ENCODE measurements around the gene AKAP1.

The AKAP1 gene

GRCh38 chr17:57132663-57133062 is 47.6 kb downstream of the AKAP1 start:
- DNase-seq: no peak

- DNase-seq: no peak
Measured at GRCh38 chr17:57133486-57133885, 48.4 kb downstream of the AKAP1 start.

- DNase-seq: no peak
Measured at GRCh38 chr17:57135026-57135788, 50.2 kb downstream of the AKAP1 start.

DNA sequence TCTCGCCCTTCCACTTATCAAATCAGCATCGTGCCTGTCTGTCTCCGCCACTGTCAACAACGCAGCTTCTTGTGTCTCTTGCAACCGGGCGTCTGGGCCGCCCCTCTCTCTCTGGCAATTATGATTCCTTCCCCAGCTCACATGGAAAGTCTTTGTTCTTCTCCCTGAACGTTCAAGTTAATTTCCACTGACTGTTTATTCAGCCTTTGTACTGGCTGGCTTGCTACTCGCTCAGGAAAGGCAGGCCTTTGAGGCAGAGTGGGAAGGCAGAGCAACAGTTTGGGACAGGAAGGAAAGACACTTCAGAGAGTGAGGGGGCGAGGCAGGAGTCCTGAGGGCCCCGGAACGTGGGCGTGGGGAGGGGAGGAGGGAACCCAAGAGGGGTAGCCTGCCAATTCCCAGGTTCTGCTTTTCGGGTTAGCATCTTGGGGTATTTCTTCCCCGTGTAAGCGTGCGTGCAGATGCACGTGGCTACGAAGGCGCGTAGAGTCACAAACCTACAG is 50.8 kb downstream of the AKAP1 start:
- peak in 1 of 2 experiments; percentile 31 for DNase-seq

DNA sequence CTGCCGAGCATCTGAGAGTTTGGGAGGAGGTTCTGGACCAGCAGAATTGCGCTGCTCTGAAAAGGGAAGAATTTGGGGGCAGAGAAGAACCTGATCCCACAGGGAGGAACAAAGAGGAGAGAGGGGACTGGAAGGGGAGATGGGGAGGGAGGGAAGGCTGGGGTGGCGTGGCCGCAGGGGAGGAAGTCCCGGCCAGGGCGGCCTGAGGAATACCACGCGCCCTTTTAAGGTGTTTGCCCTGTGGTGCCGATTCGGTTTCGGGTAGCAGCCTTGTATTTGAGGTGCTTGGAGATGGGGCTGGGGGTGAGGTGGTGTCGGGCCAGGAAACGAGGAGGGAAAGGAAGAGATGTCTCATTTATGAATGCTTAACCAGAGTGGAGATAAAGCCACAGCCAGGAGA is 51.3 kb downstream of the AKAP1 start:
- DNase-seq: no peak

- no peak for DNase-seq
Measured at GRCh38 chr17:57138030-57138911, 53.2 kb downstream of the AKAP1 start.

DNA sequence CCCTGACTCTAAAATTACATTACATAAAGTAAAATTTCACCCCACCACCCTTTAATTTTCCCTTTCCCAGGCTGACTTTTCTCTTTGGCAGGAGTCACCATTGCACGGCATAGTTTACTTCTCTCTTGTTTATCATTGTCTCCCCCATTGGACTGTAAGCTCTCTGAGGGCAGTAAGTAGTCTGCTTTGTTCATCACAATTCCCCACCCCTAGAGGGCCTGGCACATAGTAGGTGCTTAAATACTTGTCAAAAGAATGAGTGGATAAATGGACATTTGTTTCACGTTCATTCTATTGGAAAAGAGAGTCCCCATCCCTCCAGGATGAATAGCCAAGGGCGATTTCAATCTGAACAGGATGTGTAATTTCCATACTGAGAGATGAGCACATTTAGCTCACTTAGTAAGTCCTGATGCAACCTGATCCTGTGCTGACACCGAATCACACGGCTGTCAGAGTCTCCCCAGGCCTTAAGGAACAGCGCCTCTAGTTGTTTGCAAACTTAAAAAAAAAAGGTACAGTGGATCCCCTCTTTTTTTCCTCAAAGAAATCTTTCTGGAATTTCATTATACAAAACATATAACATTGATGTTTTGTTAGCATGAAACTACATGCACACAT is 54.0 kb downstream of the AKAP1 start:
- DNase-seq: no peak

GRCh38 chr17:57140316-57140715 is 55.3 kb downstream of the AKAP1 start:
- peak in 1 of 2 experiments; percentile 32 for DNase-seq

DNA sequence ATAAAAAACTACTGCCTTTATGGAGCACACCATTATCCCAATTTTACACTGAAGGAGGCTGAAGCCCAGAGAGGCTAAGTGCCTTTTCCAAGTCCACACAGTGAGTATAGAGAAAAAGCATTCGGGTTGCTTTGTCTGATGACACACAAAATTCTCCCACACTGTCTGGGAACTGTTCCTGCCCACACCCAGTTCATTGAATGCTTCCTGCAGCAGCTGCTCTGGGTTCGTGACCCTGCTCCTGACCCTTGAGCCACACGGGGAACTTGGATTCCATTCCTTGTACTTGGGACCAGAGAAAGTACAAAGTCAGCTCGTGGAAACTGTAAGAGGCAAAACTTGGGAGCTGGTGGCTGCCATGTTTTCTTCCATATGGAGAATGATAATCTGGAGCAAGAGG is 57.9 kb downstream of the AKAP1 start:
- DNase-seq: no peak

GRCh38 chr17:57143361-57143760 is 58.3 kb downstream of the AKAP1 start:
- no peak for DNase-seq

GRCh38 chr17:57143919-57144318 is 58.9 kb downstream of the AKAP1 start:
- DNase-seq: no peak

GRCh38 chr17:57144567-57144966 is 59.5 kb downstream of the AKAP1 start:
- DNase-seq: no peak

DNA sequence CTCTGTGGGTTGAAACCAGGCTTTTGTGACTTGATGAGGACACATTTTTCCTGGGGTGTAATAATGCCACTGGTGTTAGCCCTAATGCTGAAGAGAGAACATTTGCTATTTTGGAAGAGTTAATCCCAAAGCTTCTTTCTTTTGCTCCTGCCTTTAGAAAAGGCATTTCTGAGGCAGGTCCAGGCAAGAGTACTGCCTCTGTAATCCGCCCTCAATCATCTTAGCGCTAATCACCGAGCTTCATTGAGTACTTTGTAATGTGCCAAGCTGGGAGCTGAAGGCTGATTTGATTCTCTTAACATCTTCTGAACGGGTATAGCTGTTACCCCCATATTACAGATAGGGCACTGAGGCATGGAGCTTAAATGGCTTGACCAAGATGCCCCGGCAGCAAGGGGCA is 60.3 kb downstream of the AKAP1 start:
- DNase-seq: no peak

DNA sequence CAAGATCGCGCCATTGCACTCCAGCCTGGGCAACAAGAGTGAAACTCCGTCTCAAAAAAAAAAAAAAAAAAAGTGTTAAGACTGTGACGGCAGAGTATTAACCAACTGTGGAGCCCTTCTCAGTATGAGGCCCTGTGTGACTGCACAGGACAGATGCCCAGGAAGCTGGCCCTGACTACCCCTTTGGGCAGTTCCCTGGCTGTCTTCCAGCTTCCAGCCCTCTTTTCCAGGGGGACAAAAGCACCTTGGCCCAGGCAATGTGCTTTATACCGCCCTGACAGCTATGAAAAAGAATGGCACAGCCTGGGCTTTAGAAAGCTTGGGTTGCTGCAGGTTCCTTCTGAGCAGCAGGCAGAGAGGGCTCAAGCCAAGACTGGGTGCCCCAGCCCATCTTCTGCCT is 61.2 kb downstream of the AKAP1 start:
- no peak for DNase-seq

- DNase-seq: no peak
Measured at GRCh38 chr17:57151798-57152197, 66.8 kb downstream of the AKAP1 start.

GRCh38 chr17:57152967-57153528 is 68.0 kb downstream of the AKAP1 start:
- no peak for DNase-seq

DNA sequence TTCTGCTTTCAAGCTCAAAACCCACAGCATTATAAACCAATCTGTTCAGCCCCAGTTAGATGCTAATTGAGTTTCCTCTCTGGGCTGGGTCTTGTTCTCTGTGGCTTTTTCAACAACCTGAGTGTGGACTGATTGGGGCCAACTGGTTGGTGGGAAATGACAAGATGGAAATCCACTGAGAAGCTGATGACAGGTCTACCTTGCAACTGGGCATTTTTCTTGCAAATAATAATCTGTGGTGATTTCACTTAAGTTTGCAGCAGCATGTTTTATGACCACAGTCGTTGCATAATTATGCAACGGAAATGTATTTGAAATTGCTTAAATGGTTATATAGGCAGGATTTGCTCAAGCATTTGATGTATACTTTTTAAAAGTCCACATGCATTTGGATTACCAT is 69.9 kb downstream of the AKAP1 start:
- DNase-seq: no peak

DNA sequence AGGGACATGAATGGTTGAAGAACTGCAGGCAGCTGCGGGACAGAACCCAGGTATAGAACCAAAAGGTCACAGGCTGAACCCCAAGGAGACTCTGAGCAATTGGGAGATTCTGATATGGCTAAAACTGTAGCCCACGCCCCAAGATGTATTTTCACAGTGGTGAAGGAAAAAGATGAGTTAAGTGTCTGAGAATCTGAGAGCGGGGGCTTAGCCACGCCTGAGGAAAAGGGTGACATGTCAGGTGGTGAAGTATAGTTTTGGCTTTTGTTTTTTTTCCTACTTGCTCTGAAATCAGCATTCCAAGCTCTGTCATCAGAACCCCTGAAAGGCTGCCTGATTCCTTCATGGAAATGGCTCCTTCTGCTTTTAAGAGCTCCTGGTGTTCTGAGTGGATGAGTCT is 73.3 kb downstream of the AKAP1 start:
- no peak for DNase-seq

DNA sequence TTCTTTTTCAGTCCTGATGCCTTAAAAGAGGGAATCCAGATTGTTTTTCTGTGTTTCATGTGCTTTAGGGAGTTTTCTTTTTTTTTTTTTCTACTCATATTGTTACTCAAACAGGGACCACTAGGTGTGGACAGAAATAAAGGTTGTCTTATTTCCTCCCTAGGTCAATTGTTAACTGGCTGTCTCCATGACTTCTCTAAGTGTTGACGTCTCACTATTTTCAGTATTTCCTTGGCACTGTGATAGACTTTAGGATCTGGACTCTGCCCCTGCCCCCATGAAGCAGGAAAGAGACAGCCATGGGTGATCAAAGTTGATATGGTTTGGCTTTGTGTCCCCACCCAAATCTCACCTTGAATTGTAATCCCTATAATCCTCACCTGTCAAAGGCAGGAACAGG is 73.7 kb downstream of the AKAP1 start:
- DNase-seq: no peak

GRCh38 chr17:57160624-57161023 is 75.6 kb downstream of the AKAP1 start:
- DNase-seq: no peak

DNA sequence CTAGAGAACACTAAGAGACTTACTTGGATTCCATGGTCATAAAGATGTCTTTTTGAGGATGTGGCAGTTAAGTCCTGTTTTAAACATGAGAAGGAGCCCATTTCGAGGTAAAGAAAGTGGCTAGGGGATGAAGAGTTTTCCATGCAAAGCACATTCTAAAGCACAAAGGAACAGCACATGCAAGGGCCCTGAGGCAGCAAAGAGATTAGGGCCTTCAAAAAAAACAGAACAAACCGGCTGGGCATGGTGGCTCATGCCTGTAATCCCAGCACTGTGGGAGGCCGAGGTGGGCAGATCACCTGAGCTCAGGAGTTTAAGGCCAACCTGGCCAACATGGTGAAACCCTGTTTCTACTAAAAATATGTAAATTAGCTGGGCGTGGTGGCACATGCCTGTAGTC is 79.8 kb downstream of the AKAP1 start:
- DNase-seq: no peak

DNA sequence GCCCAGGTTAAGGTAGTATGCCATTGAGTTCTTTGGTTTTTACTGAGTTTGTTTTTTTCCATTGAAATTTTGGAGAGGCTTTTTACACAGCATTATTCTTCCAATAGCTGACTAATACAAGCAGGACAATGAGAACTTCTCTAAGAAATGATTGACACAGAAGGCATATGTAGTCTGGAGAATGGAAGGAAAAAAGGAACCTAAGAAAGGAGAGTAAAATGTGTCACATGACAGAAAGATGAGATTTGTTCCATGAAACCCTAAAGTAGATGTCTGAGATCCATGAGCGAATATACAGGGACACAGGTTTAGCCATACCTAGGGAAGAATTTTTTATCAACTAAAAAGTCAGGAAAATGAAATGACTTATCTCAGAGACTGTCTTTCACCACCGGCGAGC is 80.7 kb downstream of the AKAP1 start:
- DNase-seq: no peak

DNA sequence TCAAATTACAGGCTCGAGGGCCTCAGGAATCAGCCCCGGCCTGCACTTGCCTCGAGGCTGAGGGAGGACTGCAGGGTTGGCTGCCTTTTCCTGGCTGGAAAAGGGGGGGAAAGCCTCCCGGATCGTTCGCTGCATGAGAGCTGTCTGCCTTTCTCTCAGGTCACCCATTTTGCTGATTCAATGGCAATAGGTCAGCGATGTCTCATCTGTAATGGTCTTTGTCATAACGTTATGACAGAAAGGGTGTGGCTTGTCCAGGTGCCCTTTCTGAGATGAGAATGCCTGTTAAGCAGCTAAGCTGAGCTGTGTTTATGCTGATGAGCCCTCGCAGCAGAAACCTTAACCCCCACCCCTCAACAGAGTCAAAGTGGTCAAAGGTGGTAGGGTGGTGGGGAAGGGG is 81.8 kb downstream of the AKAP1 start:
- DNase-seq: no peak
